Endodermal cell (in vitro differentiated cells): Measurements from ENCODE around the gene SEMA6D. TPM values are rescaled to one million over a fixed set of nuclear protein-coding genes. Genes with fewer than 3 reads are reported as not detected.

Source experiments
- DNase-seq: peaks from one replicate; pipeline ENCODE4 v3.0.0-alpha.2; 2017
- H3K27ac ChIP-seq: 2 replicates; pipeline ENCODE4 v1.5.1; 2013; ENCODE audit warnings: mild to moderate bottlenecking, low read depth, low read length, moderate library complexity
- H3K27me3 ChIP-seq: 2 replicates; pipeline ENCODE4 v1.6.1; 2013; ENCODE audit warnings: mild to moderate bottlenecking, low read length, moderate library complexity; ENCODE audit not compliant: insufficient read depth, control insufficient read depth, poor library complexity, severe bottlenecking
- H3K36me3 ChIP-seq: 2 replicates; pipeline ENCODE4 v1.7.0; 2013; ENCODE audit warnings: mild to moderate bottlenecking, low read length, moderate library complexity; ENCODE audit not compliant: control insufficient read depth, insufficient read depth
- H3K4me1 ChIP-seq: one replicate; pipeline ENCODE4 v1.7.0; 2013; ENCODE audit warnings: low read length; ENCODE audit not compliant: control insufficient read depth, insufficient read depth
- H3K4me3 ChIP-seq: 2 replicates; pipeline ENCODE4 v1.5.1; 2013; ENCODE audit warnings: mild to moderate bottlenecking, low read length, moderate library complexity
- H3K9ac ChIP-seq: 2 replicates; pipeline ENCODE4 v1.6.1; 2013; ENCODE audit warnings: mild to moderate bottlenecking, low read length, moderate library complexity; ENCODE audit not compliant: poor library complexity, severe bottlenecking; ENCODE audit errors: extremely low read depth
- H3K9me3 ChIP-seq: 2 replicates; pipeline ENCODE4 v1.6.1; 2013; ENCODE audit warnings: mild to moderate bottlenecking, low read length, moderate library complexity; ENCODE audit not compliant: control insufficient read depth
- H3K27ac Mint-ChIP-seq: 2 replicates; pipeline ENCODE4 v1.8.0; 2020; ENCODE audit warnings: mixed read lengths
- H3K27me3 Mint-ChIP-seq: 2 replicates; pipeline ENCODE4 v1.8.0; 2021; ENCODE audit warnings: mild to moderate bottlenecking, mixed read lengths; ENCODE audit not compliant: insufficient read depth
- H3K36me3 Mint-ChIP-seq: 2 replicates; pipeline ENCODE4 v1.8.0; 2020; ENCODE audit warnings: low read depth, mixed read lengths
- H3K4me1 Mint-ChIP-seq: 2 replicates; pipeline ENCODE4 v1.8.0; 2020; ENCODE audit warnings: mixed read lengths
- H3K4me3 Mint-ChIP-seq: 2 replicates; pipeline ENCODE4 v1.8.0; 2020; ENCODE audit warnings: mild to moderate bottlenecking, moderate library complexity, mixed read lengths
- H3K9me3 Mint-ChIP-seq: 2 replicates; pipeline ENCODE4 v1.8.0; 2020; ENCODE audit warnings: mild to moderate bottlenecking, mixed read lengths
- WGBS, 2 experiments: methylation state at CpG; one replicate each; pipeline versions ENCODE4 v1.1.5 to v1.1.7; 2013; ENCODE audit warnings: missing lambda C conversion rate in 2 of 2, mixed read lengths in 1 of 2; ENCODE audit not compliant: insufficient coverage in 1 of 2, insufficient read length in 1 of 2; 5-methylcytosine and 5-hydroxymethylcytosine counted together
- total RNA-seq, 2 donors: library from RNA; stranded (reverse); fragmentation: NEBNext Ultra II Directional in 1 of 2; extraction: Animal tissue kit (Norgen Biotek cat#: 25700) in 1 of 2; gene quantifications; 2 replicates in 1 of 2; 3 replicates in 1 of 2; pipeline ENCODE4 v1.2.1, GENCODE V29; 2021
- TF ChIP-seq, protein P1 (sequence below): fragments of 200-600 bp; sonication (generic); conservative IDR thresholded peaks from 2 replicates; pipeline ENCODE4 v1.5.0; 2021; ENCODE audit warnings: antibody characterized with exemption, mild to moderate bottlenecking

Gene SEMA6D
- total RNA-seq, 2 donors from 2014 or later: 23.6 to 48.7 TPM

GRCh38 chr15:47688573-47689086 lies 28.7 kb upstream of the SEMA6D start:
- Histone ChIP-seq H3K27me3 (no peaks in the 10 kb centered on the region), H3K4me1 (no peaks in the 10 kb centered on the region), H3K4me3 (no peak overlapping the region), H3K27ac (no peak overlapping the region), H3K36me3 (no peaks in the 10 kb centered on the region), H3K9ac (no peak overlapping the region), H3K9me3 (no peaks in the 10 kb centered on the region)
- TF ChIP-seq, protein P1, sequence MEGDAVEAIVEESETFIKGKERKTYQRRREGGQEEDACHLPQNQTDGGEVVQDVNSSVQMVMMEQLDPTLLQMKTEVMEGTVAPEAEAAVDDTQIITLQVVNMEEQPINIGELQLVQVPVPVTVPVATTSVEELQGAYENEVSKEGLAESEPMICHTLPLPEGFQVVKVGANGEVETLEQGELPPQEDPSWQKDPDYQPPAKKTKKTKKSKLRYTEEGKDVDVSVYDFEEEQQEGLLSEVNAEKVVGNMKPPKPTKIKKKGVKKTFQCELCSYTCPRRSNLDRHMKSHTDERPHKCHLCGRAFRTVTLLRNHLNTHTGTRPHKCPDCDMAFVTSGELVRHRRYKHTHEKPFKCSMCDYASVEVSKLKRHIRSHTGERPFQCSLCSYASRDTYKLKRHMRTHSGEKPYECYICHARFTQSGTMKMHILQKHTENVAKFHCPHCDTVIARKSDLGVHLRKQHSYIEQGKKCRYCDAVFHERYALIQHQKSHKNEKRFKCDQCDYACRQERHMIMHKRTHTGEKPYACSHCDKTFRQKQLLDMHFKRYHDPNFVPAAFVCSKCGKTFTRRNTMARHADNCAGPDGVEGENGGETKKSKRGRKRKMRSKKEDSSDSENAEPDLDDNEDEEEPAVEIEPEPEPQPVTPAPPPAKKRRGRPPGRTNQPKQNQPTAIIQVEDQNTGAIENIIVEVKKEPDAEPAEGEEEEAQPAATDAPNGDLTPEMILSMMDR: no peak
- H3K27ac Mint-ChIP-seq: no peak overlapping the region
- no peaks in the 10 kb centered on the region for H3K4me1 Mint-ChIP-seq
- H3K4me3 Mint-ChIP-seq: no peak overlapping the region
- no peaks in the 10 kb centered on the region for H3K9me3 Mint-ChIP-seq
- H3K36me3 Mint-ChIP-seq: no peaks in the 10 kb centered on the region
- WGBS, 2 experiments: 83 to 93% methylated on average over 2 to 4 of the region's 4 CpGs
- no peak for DNase-seq
- peaks cover 2% of the 10 kb centered on the region for H3K27me3 Mint-ChIP-seq

DNA sequence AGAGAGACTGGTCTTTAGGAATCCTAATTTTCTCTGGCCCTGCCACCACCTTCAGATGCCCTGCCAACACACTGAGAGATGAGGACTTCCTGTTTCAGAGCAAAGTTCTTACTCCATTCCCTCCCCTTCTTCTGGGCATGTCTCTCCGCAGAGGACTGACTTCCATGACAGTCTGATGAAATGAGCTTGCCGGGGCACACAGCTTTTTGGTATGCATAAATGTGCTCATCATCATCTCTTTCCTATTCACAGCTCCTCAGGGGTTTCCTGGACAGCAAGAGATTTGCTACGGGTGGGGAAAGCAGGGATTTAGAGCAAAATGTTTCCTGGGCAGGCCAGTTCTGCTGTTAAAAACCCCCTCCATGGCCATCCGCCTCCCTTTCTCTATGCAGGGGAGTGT lies 27.6 kb upstream of the SEMA6D start:
- Mint-ChIP-seq H3K4me1 (no peaks in the 10 kb centered on the region), H3K4me3 (no peak overlapping the region), H3K27me3 (peaks cover 2% of the 10 kb centered on the region), H3K36me3 (no peaks in the 10 kb centered on the region), H3K9me3 (no peaks in the 10 kb centered on the region), H3K27ac (no peak overlapping the region)
- no peaks in the 10 kb centered on the region for H3K4me1 ChIP-seq
- DNase-seq: no peak
- no peaks in the 10 kb centered on the region for H3K36me3 ChIP-seq
- H3K9ac ChIP-seq: no peak overlapping the region
- TF ChIP-seq, protein P1: no peak
- H3K27ac ChIP-seq: no peak overlapping the region
- no peak overlapping the region for H3K4me3 ChIP-seq
- H3K27me3 ChIP-seq: no peaks in the 10 kb centered on the region
- WGBS, 2 experiments: 90% methylated on average over 4 of the region's 4 CpGs; no CpG with 5 or more reads in 1 of the 2 experiments
- H3K9me3 ChIP-seq: no peaks in the 10 kb centered on the region

DNA sequence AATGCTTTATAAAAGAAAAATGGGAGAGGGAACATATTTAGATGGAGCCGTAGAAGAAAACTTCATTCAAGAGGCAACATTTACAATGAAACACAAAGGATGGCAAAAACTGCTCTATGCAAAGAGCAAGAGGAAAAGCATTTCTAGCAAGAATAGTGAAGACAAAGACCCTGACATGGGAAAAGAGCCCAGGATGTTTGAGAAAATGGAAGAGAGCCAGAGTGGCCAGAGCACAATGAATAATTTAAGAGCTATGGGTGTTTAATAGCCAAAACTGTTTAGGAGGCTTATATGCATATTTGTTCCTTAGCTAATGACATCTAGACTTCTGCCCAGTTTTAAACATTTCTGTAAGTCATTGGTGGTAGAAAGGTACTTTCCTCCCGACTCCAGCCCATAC lies 25.4 kb upstream of the SEMA6D start:
- Histone ChIP-seq H3K36me3 (no peaks in the 10 kb centered on the region), H3K9me3 (no peaks in the 10 kb centered on the region), H3K27ac (no peak overlapping the region), H3K9ac (no peak overlapping the region), H3K4me1 (no peaks in the 10 kb centered on the region), H3K4me3 (no peak overlapping the region), H3K27me3 (no peaks in the 10 kb centered on the region)
- H3K9me3 Mint-ChIP-seq: no peaks in the 10 kb centered on the region
- no peaks in the 10 kb centered on the region for H3K4me1 Mint-ChIP-seq
- H3K36me3 Mint-ChIP-seq: no peaks in the 10 kb centered on the region
- H3K4me3 Mint-ChIP-seq: no peak overlapping the region
- TF ChIP-seq, protein P1: no peak
- H3K27ac Mint-ChIP-seq: no peak overlapping the region
- DNase-seq: no peak
- no peaks in the 10 kb centered on the region for H3K27me3 Mint-ChIP-seq
- WGBS, 2 experiments: 100% methylated on average over 1 to 2 of the region's 2 CpGs
